ENCODE results near the gene RNF26.

The RNF26 gene

DNA sequence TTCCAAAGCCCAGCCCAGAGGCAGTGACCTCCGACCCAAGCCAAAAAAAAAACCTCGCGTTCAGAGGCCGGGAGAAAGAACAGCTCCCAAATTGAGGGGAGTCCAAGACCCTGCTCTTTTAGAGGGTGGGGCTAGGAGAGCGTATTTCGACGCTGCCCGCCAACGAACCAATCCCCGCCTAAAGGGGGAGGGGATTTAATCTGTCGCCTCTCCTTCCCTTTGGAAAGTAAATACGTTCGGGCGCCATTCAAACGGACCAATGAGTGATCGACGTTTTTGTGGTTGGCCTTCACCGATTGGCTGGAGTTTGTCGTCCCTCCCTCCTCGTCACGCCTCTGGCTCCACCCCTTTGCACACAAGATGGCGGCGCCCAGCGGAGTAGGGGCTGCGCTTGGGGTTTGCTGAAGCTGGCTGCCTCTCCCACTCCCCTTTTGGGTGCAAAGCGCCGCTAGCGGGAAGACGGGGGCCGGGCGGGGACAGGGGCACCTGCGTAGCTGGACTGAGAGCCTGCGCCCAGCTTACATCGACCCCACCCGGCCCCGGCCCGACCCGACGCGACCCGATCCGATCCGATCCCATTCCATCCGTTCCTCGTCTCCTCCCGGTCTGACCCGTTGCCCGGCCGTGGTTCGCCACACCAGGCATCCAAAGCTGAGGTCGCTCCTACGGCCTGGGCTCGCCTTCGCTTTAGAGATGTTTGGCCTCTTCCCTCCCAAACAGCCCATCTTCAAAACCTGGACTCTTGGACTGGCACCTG is at the start of gene RNF26:
Gene RNF26, plus strand, starts transcription at position 354 of the 757 bp plus-strand sequence. CDS start 596 bp downstream, outside the sequence.
- DNase-seq = peak; percentile 91 to 92

DNA sequence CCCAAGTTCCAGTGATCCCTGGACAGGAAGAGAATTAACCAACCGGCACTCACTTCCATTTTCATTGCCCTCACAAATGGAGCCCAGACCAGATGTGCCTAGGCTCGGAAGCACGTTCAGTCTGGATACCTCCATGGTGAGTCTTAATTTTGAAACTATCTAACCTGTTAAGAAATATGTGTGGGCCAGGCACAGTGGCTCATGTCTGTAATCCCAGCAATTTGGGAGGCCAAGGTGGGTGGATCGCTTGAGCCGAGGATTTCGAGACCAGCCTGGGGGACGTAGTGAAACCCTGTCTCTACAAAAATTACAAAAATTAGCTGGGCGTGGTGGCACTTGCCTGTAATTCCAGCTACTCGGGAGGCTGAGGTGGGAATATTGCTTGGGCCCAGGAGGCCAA is 48.9 kb upstream of the RNF26 start:
- DNase-seq = no peak

DNA sequence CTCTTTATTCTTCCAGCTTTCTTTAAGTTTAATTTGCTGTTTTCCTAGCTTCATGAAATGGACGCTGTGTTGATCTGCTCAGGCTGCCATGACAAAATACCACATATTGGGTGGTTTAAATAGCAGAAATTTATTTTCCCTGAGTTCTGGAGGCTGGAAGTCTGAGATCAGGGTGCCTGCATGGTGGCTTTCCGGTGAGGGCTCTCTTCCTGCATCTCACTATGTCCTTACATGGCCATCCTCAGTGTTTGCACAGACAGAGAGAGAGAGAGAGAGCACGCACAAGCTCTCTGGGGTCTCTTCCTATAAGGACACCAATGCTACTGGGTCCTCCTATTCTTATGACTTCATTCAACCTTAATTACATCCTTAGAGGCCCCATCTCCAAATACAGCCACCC is 46.1 kb upstream of the RNF26 start:
- DNase-seq = no peak

DNA sequence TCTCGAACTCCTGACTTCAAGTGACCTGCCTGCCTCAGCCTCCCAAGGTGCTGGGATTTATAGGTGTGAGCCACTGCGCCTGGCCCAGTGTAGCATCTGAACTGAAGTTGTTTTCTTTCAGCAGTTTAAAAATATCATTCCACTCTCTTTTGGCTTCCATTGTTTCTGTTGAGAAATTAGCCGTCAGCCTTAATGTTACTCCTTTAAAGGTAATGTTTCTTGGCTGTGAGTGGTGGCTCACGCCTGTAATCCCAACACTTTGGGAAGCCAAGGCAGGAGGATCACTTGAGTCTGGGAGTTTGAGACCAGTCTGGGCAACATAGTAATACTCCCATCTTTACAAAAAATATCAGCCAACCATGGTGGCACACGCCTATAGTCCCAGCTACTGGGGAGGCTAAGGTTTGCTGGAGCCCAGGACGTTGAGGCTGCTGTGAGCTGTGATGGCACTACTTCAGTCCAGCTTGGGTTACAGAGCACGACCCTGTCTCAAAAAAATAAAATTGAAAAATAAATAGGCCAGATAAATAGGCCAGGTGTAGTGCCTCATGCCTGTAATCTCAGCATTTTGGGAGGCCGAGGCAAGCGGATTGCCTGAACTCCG is 43.3 kb upstream of the RNF26 start:
- no peak for DNase-seq

DNA sequence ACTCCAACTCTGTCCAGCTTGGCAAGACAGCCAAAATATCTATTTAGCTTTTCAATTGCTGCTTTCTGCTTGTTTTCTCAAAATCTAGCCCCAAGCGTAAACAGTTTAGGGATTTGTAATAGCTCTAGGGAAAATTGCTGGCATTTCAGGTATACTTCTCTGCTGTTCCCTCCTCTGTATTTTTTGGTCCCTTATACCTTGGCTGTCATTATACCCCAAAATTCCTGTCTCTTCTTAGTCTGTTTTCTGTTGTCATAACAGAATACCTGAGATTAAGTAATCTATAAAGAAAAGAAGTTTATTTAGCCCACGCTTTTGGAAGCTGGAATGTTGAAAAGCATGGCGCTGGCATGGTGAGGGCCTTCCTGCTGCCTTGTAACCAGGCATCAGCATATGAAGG is 40.9 kb upstream of the RNF26 start:
- no peak for DNase-seq

DNA sequence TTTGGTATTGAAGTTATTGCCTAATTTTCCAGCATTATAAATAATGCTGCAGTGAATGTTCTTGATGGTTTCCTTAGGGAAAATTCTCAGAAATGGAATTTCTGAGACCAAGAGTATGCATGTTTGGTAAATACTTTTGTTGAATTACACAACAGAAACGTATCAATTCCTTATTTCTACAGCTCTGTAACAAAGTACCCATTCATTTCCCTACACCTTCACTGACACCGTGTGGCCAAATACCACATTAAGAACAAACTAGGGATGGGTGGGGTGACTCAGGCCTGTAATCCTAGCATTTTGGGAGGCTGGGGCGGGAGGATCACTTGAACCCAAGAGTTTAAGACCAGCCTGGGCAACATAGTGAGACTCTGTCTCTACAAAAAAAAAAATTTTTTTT is 39.1 kb upstream of the RNF26 start:
- DNase-seq = no peak

DNA sequence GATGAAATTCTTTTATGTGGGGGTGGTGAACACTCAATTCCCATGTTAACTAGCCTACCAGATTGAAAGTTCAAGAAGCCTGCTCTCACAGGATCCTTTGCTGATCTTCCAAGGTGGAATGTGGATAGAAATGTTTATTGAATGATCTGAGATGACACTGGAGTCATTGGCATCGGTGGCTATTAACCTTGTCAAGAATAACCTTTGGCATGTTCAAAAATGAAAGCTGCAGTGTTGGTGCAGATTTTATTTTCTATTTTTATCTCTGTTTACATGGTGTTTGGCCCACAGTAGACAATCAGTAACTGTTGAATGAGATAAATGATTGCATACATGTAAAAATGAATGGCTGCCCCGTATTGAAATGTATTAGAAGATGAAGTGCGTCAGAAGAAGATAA is 36.4 kb upstream of the RNF26 start:
- DNase-seq = no peak

DNA sequence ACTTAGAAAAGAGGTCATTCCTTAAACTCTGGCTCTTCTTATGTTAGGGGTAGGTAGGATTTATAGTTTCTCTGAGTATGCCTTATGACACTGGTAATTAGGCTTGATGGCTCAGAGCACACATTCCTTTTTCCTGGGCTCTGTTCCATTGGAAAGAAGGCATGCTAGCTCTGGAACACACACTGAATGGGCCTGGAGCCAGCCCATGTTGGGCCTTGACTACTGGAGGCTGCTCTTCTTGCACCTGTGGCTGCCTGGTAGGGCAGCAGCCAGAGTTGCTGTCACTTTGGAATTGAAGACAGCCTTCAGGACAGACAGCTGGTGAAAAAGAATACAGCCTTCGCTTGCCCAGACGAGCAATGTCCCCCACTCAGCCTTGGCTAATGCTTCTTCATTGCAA is 35.6 kb upstream of the RNF26 start:
- DNase-seq = no peak

DNA sequence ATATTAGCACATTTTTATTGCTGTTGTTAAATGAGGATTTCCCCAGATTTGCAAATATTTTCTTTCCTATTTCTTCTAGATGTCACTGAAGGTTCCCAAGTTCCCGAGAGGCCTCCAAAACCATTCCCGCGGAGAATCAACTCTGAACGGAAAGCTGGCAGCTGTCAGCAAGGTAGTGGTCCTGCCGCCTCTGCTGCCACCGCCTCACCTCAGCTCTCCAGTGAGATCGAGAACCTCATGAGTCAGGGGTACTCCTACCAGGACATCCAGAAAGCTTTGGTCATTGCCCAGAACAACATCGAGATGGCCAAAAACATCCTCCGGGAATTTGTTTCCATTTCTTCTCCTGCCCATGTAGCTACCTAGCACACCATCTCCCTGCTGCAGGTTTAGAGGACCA is 34.9 kb upstream of the RNF26 start:
- no peak for DNase-seq

DNA sequence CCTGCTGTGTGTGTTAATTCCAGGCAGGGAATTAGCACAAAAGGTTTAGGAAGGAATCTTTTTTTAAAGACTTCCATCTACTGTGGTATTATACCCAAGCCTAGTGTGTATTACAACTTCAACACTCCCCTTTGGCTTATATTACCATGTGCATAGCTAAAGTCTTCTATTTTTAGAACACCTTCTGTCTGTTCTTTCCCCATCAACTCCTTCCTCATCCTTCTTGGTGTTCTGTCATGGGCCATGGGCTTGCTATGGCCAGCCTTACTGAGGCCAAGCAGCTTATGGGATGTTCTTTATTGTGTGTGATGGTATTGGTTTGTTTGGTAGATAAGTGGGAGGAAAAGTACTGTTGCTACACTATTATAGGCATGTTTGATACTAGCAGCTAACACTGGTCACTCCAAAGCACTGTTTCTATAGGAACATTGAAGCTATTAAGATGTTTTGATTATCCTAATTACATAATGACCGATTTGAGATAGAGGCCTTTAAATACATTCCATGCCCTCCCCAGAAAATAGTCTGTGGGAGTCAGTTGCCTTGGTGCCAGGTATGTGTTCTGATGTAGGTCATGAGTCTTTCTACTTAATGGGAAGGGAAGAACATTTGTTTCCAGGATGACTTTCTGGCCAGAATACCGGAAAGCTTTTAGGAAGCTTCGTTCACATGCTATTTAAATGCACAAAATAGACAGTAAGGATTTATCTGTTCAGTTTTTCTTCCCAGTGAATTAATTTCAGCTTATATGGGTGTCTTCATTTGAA is 33.9 kb upstream of the RNF26 start:
- DNase-seq = no peak

DNA sequence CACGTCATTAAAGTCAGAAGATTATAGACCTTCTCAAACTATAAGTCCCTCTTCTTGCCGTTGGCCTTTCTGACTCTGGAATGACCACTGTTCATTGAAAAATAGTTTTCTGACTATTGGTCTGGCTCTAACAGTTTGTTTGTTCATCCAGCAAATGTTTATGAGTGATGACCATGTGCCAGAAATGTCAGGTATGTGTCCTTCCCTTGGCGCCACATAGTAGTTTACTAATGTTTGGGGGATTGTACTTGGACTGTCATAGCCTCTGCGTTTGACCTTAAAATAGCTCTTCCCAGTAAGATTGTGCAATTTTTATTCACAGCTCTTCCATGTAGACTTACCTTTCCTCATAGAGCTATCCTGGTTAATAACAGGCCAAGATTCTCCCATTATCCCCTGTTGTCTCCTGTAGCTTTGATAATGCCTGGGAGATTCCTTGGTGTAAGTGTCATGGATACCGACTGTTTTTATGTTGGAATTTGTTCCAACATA is 31.1 kb upstream of the RNF26 start:
- DNase-seq = no peak

DNA sequence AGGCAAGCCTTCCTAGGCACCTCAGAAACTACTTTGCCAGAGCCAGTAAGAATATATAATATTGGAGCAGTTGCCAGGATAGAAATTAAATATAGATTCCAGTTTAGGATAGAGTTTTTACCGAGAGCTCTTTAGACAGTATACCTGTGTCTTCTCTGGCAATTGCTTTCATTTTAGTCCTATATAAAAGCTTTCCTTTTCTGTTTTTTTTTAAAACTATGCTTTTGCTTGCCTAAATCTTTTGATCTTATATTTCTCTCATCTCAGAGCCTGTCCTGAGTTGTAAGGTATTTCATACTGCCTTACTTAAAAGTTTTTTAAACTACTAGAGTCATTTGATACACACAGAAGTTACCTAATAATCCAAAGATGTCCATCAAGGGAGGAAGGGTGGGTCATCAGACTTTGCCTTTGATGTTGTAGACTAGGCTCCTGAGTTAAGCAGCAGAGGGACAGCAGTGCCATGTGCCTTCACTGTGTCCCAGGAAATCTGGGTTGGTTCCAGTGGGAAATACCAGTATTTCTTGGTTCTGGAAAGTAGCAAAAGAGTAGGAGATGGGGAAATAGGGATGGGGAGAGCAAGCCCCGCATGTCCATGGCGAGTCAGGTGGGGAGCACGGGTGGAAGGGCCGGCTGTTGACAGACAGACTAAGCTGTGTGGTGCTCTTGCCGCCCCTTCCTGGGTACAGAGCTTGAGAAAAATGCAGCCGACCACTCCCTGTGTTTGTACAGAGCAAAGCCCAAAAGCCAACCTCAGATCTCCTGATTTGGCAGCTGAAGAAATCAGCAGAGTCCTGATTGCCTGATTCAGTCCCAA is 28.6 kb upstream of the RNF26 start:
- no peak for DNase-seq

DNA sequence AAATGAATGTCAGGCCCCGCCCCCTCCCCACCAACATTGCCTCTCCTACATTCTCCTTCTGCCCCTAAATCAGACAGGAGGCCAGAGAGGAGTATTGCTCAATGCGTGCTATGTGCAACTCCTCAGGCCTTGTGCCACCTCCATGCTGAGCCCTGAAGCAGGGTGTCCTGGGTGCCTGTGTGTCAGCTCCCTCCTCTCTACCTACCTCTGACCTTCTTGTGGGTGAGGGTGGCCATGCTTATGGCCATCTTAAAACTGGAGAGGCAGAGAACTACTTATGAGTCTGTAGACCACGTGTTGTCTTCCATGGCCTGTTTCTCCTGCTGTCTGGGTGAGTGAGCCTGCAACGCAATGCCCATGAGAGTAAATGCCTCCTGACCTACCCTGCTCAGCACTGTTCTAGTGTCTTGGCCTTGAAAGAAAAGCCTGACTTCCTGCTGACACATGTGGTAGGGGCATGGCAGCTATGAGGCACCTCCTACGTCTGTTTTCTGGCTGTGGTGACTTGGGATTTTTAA is 27.9 kb upstream of the RNF26 start:
- no peak for DNase-seq

DNA sequence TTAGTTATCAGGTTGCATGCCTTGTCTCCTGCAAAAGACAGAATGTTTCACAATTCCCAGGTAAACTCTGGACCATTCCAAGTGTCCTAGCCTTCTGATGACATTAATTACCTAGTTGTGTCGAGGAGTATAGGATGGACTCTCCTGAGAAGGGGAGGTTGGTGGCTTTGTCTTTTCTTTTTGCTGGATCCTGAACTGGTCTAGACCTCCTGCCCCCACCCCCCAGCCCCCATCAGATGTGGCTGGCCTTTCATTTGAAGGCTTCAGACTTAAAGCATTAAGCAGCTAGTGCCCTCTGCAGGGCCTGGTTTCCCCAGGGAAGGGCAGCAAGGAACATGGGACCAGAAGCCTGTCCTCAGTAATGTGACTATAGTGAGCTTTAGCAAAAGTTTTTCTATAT is 27.1 kb upstream of the RNF26 start:
- DNase-seq = no peak

DNA sequence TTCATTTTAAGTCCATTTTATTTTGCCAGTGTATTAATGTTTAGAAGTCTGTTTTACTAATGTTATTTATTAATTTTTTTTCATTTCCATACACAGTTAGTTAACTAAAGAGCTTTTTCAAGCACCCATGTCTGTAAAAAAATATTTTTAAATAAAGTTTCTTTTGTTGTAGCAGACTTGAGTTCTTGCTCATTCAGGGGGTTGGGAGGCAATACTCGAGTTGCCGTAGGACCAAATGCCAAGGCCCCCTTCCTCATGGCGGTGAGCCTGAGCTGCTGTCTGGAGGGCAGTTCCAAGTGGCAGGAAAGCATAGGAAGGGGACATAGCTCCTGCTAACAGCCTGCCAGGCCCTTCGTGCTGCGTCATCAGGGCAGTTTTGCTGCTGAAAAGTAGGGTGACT is 26.4 kb upstream of the RNF26 start:
- no peak for DNase-seq

DNA sequence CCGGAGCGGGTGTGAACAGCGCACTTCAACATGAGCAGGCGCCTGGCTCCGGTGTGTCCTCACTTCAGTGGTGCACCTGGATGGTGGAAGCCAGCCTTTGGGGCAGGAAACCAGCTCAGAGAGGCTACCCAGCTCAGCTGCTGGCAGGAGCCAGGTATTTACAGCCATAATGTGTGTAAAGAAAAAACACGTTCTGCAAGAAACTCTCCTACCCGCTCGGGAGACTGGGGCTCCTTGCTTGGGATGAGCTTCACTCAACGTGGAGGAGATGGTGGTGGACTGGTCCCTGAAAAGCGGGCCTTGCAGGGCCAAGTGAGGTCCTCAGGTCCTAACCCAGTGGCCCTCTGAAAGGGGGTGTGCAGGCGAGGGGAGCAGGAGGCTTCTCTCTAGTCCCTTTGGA is 24.9 kb upstream of the RNF26 start:
- DNase-seq = no peak

DNA sequence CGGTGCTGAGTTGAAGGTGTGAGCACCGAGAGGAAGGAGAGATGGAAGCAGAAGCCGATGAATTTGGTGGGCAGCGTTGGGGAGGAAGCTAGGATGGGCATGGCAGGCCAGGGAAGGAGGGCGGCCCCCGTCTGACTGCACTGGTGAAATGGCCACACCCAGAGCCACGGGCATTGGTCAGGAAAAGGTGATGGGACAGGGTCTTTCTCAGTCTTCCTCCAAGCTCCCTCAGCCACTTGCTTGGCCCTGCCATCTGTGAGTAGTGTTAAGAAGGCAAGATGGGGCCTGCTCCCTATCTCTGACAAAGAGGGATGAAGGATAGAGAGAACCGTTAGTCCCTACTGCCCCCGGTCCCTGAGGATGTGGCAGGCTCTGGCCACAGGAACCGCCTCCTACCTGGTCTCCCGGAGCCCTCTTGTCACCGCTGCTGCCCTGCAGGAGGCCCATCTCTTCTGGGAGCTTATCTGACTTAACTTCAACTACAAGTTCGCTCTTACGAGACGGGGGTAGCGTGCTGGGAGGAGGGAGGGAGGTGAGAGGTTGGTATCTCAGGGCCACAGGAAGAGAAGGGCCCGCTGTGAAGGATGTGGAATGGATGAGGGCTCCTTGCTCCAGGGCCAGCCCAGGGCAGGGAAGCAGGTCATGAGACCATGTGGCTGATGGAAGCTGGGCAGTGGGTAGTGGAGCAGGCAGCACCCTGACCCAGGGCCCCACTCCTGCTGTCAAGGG is 24.2 kb upstream of the RNF26 start:
- no peak for DNase-seq

DNA sequence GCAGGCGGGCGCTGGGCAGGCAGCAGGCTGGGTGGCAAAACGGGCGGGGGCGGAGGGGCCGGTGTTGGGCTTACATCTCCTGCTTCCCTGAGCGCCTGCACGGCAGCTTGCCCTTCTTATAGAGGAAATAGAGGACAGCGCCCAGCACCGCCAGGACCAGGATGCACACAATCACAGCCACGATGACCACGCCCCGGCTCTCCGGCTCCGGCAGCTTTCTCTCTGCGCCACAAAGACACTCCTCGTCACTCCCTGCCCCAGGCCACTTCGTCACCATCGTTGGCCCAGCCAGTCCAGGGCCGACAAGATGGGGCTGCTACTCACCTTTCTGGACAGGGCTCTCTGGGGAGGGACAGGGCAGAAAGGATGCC is 23.7 kb upstream of the RNF26 start:
- DNase-seq = no peak

DNA sequence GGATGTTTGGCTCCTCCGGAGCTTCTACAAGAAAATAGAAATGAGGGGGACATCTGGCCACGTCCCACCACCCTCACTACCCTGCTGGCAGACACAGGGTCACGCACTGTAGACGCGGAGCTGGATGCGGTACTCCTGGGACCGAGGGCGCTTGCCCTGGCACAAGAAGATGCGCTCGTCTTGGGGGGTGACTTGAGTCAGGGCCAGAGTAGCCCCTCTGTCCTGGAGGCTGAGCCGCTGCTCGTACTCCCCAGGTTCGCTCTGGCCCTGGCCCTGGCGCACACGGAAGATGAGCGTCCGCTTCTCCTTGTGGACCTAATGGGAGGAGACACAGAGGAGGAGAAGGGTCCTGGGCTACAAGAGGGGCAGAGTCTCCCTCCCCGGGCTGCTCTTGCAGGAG is 19.6 kb upstream of the RNF26 start:
- DNase-seq = no peak

DNA sequence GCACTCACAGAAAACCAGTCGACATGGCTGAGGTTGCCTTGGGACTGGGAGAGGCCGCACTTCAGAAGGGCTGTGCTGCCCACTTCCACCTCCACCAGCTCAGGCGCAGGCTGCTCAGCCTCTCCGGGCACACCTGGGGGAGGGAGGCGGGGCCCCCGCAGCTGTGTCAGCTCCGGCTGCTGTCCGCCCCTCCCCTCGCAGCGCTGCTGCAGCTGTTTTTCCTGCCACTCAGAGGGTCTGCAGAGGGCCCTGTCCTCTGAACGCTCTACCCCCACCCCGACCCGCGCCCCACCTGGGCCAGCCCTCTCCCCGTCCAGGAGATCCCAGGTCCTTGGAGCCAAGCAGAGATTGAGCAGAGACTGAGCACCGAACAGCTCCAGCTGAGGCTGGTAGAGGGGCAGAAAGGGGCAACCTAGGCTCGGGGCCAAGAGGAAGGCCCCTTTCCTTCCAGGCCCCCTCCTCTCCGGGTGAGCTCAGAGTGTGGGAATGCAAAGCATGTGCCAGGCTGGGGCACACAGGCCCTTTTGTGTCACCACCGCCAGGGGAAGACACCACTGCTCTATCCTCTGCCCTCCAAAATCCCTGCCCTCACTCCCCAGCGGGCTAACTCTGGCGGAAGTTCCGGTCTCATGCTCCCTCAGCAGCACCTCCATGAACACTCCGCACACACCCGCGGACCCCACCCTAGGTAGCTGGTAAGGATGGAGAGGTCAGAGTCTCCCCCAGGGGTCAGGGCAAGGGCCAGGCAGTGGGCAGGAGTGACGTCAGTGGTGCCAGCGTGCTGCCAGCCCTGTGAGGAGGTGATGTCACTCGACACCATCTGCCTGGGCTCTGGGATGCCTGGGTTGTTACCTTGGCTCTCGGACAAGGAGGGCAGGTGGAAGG is 19.0 kb upstream of the RNF26 start:
- peak; percentile 52 to 53 for DNase-seq
